GM23338 (cell line): ENCODE measurements around the gene GAPVD1. TPM values are rescaled to one million over a fixed set of nuclear protein-coding genes. Genes with fewer than 3 reads are reported as not detected.

Experiments
- ATAC-seq: fragments of 200-7000 bp; cut with Tn5 transposase; 3 replicates; pipeline ENCODE4 v1.9.1; 2020
- DNase-seq: peaks from one replicate; pipeline ENCODE4 v3.0.0-alpha.2; 2015; ENCODE audit warnings: low spot score
- H2AFZ ChIP-seq: fragments of 200-600 bp; sonication (generic); 2 replicates; pipeline ENCODE4 v1.8.0; 2016; ENCODE audit warnings: antibody characterized with exemption, mild to moderate bottlenecking, moderate library complexity
- H3F3A ChIP-seq: fragments of 200-600 bp; sonication (generic); replicated peaks from 2 replicates; pipeline ENCODE4 v1.8.0; 2017; ENCODE audit warnings: antibody characterized with exemption, mixed run types, low read depth
- H3K27ac ChIP-seq: fragments of 200-600 bp; sonication (generic); 2 replicates; pipeline ENCODE4 v1.6.1; 2016; ENCODE audit warnings: low read depth
- H3K27me3 ChIP-seq: fragments of 200-600 bp; sonication (generic); 2 replicates; pipeline ENCODE4 v1.8.0; 2016; ENCODE audit warnings: mild to moderate bottlenecking, mixed run types, moderate library complexity; ENCODE audit not compliant: insufficient read depth
- H3K36me3 ChIP-seq: fragments of 200-600 bp; sonication (generic); 2 replicates; pipeline ENCODE4 v1.8.0; 2016; ENCODE audit warnings: mild to moderate bottlenecking; ENCODE audit not compliant: insufficient read depth
- H3K4me1 ChIP-seq: fragments of 200-600 bp; sonication (generic); 2 replicates; pipeline ENCODE4 v1.8.0; 2016; ENCODE audit warnings: mild to moderate bottlenecking, moderate library complexity; ENCODE audit not compliant: insufficient read depth
- H3K4me2 ChIP-seq: fragments of 200-600 bp; sonication (generic); 2 replicates; pipeline ENCODE4 v1.7.1; 2017; ENCODE audit warnings: mixed run types
- H3K4me3 ChIP-seq: fragments of 200-600 bp; sonication (generic); 2 replicates; pipeline ENCODE4 v1.6.1; 2016; ENCODE audit warnings: mixed run types
- H3K79me2 ChIP-seq: fragments of 200-600 bp; sonication (generic); replicated peaks from 2 replicates; pipeline ENCODE4 v1.8.0; 2017; ENCODE audit warnings: mild to moderate bottlenecking; ENCODE audit not compliant: insufficient read depth
- H3K9me2 ChIP-seq: fragments of 200-600 bp; sonication (generic); 2 replicates; pipeline ENCODE4 v1.8.0; 2017; ENCODE audit not compliant: insufficient read depth
- H4K20me1 ChIP-seq: fragments of 200-600 bp; sonication (generic); replicated peaks from 2 replicates; pipeline ENCODE4 v1.8.0; 2017; ENCODE audit warnings: mild to moderate bottlenecking; ENCODE audit not compliant: insufficient read depth
- H3K27ac Mint-ChIP-seq: 2 replicates; pipeline ENCODE4 v1.8.0; 2020; ENCODE audit warnings: inconsistent platforms, mild to moderate bottlenecking, moderate library complexity, mixed read lengths
- H3K27me3 Mint-ChIP-seq: 3 replicates; pipeline ENCODE4 v1.8.0; 2022; ENCODE audit warnings: low read depth, mild to moderate bottlenecking, moderate library complexity, mixed read lengths, inconsistent platforms; ENCODE audit not compliant: insufficient read depth, poor library complexity
- H3K36me3 Mint-ChIP-seq: 3 replicates; pipeline ENCODE4 v1.8.0; 2021; ENCODE audit warnings: low read depth, mild to moderate bottlenecking, inconsistent platforms, moderate library complexity, mixed read lengths
- H3K4me1 Mint-ChIP-seq: 3 replicates; pipeline ENCODE4 v1.8.0; 2020; ENCODE audit warnings: mild to moderate bottlenecking, inconsistent platforms, mixed read lengths
- H3K4me3 Mint-ChIP-seq: 3 replicates; pipeline ENCODE4 v1.8.0; 2021; ENCODE audit warnings: moderate library complexity, mild to moderate bottlenecking, inconsistent platforms, mixed read lengths
- H3K9me3 Mint-ChIP-seq: 3 replicates; pipeline ENCODE4 v1.8.0; 2020; ENCODE audit warnings: moderate library complexity, mild to moderate bottlenecking, inconsistent platforms, mixed read lengths
- CREB1 ChIP-seq: fragments of 250-450 bp; sonication (Bioruptor Pico); IDR thresholded peaks from 2 replicates; pipeline ENCODE4 v1.5.0; 2020; ENCODE audit warnings: low read depth, mild to moderate bottlenecking, moderate library complexity
- CTCF ChIP-seq, 2 experiments: fragments of 200-600 bp in 1 of 2; sonication (generic) in 1 of 2; conservative IDR thresholded peaks; 2 replicates each; pipeline versions ENCODE4 v1.5.1 to v1.6.1; 2016 to 2017; ENCODE audit warnings: antibody characterized with exemption in 2 of 2, low read depth in 2 of 2, mild to moderate bottlenecking in 2 of 2, moderate library complexity in 1 of 2
- ETS1 ChIP-seq: IDR thresholded peaks from 2 replicates; pipeline ENCODE4 v1.6.1; 2016; ENCODE audit warnings: antibody characterized with exemption
- EZH2 ChIP-seq: fragments of 200-600 bp; sonication (generic); IDR thresholded peaks from one replicate; pipeline ENCODE4 v1.8.0; 2017; ENCODE audit warnings: antibody characterized with exemption, mild to moderate bottlenecking, low read depth; ENCODE audit not compliant: unreplicated experiment
- EZH2phosphoT487 ChIP-seq: fragments of 200-600 bp; sonication (generic); IDR thresholded peaks from one replicate; pipeline ENCODE4 v1.8.1; 2018; ENCODE audit warnings: antibody characterized with exemption; ENCODE audit not compliant: unreplicated experiment
- JUNB ChIP-seq: IDR thresholded peaks from one replicate; pipeline ENCODE4 v1.6.1; 2016; ENCODE audit warnings: antibody characterized with exemption; ENCODE audit not compliant: unreplicated experiment
- NANOG ChIP-seq: IDR thresholded peaks from 2 replicates; pipeline ENCODE4 v1.6.1; 2016; ENCODE audit warnings: antibody characterized with exemption, borderline replicate concordance
- POLR2AphosphoS5 ChIP-seq: IDR thresholded peaks from 2 replicates; pipeline ENCODE4 v1.6.1; 2016; ENCODE audit warnings: antibody characterized with exemption, low read depth
- ZNF114 ChIP-seq: fragments of 250-450 bp; sonication (Bioruptor Pico); IDR thresholded peaks from 2 replicates; pipeline ENCODE4 v1.5.0; 2020; ENCODE audit warnings: mild to moderate bottlenecking, moderate library complexity
- ZNF331 ChIP-seq: fragments of 250-450 bp; sonication (Bioruptor Pico); IDR thresholded peaks from 2 replicates; pipeline ENCODE4 v1.5.0; 2020; ENCODE audit warnings: low read depth, mild to moderate bottlenecking, moderate library complexity
- ZNF462 ChIP-seq: fragments of 250-450 bp; sonication (Bioruptor Pico); IDR thresholded peaks from 2 replicates; pipeline ENCODE4 v1.5.0; 2020; ENCODE audit warnings: mild to moderate bottlenecking, moderate library complexity
- polyA plus RNA-seq: library from polyadenylated mRNA; unstranded; fragments of >200 nt; fragmentation: Nextera tagmentation; extraction: Ambion mirVana; gene quantifications from 2 replicates; pipeline ENCODE4 v1.2.1, GENCODE V29; 2016
- total RNA-seq: library from RNA; depleted of rRNA; stranded (reverse); fragments of >200 nt; shearing (Covaris generic); gene quantifications from 2 replicates; pipeline ENCODE4 v1.2.3, GENCODE V29; 2014

Gene GAPVD1
- total and polyA plus RNA-seq, 2 experiments from 2014 or later, result 19.2 to 34.6 TPM

- no peak for TF ChIP-seq JUNB
These were observed 94.0 kb downstream of the GAPVD1 start (continued) for GRCh38 chr9:125355601-125356000.

GRCh38 chr9:125356032-125356431 is 94.4 kb downstream of the GAPVD1 start:
- Histone ChIP-seq H3K27ac (no peak overlapping the region), H4K20me1 (0 out of 2 replicates have a peak, but pooled peaks cover 4% of the 10 kb centered on the region), H3F3A (no peaks in the 10 kb centered on the region), H2AFZ (no peak overlapping the region), H3K9me2 (no peaks in the 10 kb centered on the region), H3K4me3 (no peak overlapping the region), H3K27me3 (no peaks in the 10 kb centered on the region), H3K4me2 (no peak overlapping the region), H3K4me1 (no peaks in the 10 kb centered on the region), H3K79me2 (no peaks in the 10 kb centered on the region), H3K36me3 (peaks cover 29% of the 10 kb centered on the region)
- H3K36me3 Mint-ChIP-seq, result peaks cover 43% of the 10 kb centered on the region
- no peaks in the 10 kb centered on the region for H3K4me1 Mint-ChIP-seq
- no peak overlapping the region for H3K4me3 Mint-ChIP-seq
- ATAC-seq (no peak), DNase-seq (no peak)
- peaks cover 1% of the 10 kb centered on the region for H3K27me3 Mint-ChIP-seq
- peaks cover 13% of the 10 kb centered on the region for H3K9me3 Mint-ChIP-seq
- TF ChIP-seq EZH2 (no peak), ZNF114 (CRISPR knock-in tag) (no peak), ETS1 (no peak), ZNF331 (no peak), CTCF (conservative IDR thresholded peaks at IDR 0.05; ENCODE audit: low read depth in 2 of 2) (no peak), POLR2AphosphoS5 (no peak), ZNF462 (CRISPR knock-in tag) (no peak), NANOG (no peak), CREB1 (no peak), EZH2phosphoT487 (no peak)
- no peak overlapping the region for H3K27ac Mint-ChIP-seq
